NCI-H1417 treated with DMSO at 0.1 percent for 48 hours (cell line): ENCODE results near the gene BRD4.
A peak's percentile ranks its signal among the peaks of the same experiment; 100 is the strongest.
"Not testable (repeated sequence)": the region's sequence is repeated elsewhere in the genome, so short reads cannot be mapped to it uniquely, and the experiment has no call there.

ENCODE experiments used
- DNase-seq: peaks from one replicate; lab custom pipeline; 2025; lab: John Stamatoyannopoulos, UW

BRD4 gene

GRCh38 chr19:15332311-15332996 is at the start of gene BRD4:
BRD4 (minus strand) TSS chr19:15332539; CDS start chr19:15273099, 59,440 bp downstream.
- no peak for DNase-seq

GRCh38 chr19:15381864-15382263 is 49.5 kb upstream of the BRD4 start:
- no peak for DNase-seq

GRCh38 chr19:15381429-15381828 is 49.1 kb upstream of the BRD4 start:
- DNase-seq = no peak

GRCh38 chr19:15379999-15380647 is 47.8 kb upstream of the BRD4 start:
- DNase-seq = no peak

GRCh38 chr19:15379083-15379998 is 47.0 kb upstream of the BRD4 start, which contains the start of gene AKAP8:
AKAP8 (minus strand) TSS chr19:15379787; CDS start chr19:15379731, 56 bp downstream.
- DNase-seq = peak; percentile 96

- DNase-seq = no peak
Observed at GRCh38 chr19:15378534-15379082, 46.3 kb upstream of the BRD4 start.

GRCh38 chr19:15374796-15375440 is 42.6 kb upstream of the BRD4 start:
- no peak for DNase-seq

- no peak for DNase-seq
Observed at GRCh38 chr19:15374105-15374651, 41.8 kb upstream of the BRD4 start.

GRCh38 chr19:15373644-15374043 is 41.3 kb upstream of the BRD4 start:
- DNase-seq = no peak

GRCh38 chr19:15372891-15373301 is 40.6 kb upstream of the BRD4 start:
- DNase-seq = no peak

GRCh38 chr19:15372470-15372869 is 40.1 kb upstream of the BRD4 start:
- no peak for DNase-seq

GRCh38 chr19:15371786-15372380 is 39.5 kb upstream of the BRD4 start:
- no peak for DNase-seq

- DNase-seq = no peak
Observed at GRCh38 chr19:15371119-15371518, 38.8 kb upstream of the BRD4 start.

- DNase-seq = no peak
Observed at GRCh38 chr19:15369594-15369891, 37.2 kb upstream of the BRD4 start.

GRCh38 chr19:15368798-15369593 is 36.7 kb upstream of the BRD4 start:
- no peak for DNase-seq

GRCh38 chr19:15368051-15368632 is 35.8 kb upstream of the BRD4 start:
- DNase-seq = no peak

- no peak for DNase-seq
Observed at GRCh38 chr19:15367439-15367838, 35.1 kb upstream of the BRD4 start.

GRCh38 chr19:15365264-15365663 is 32.9 kb upstream of the BRD4 start:
- no peak for DNase-seq

- DNase-seq = not testable (repeated sequence)
Observed at GRCh38 chr19:15363791-15364190, 31.5 kb upstream of the BRD4 start.

- not testable (repeated sequence) for DNase-seq
Observed at GRCh38 chr19:15363048-15363447, 30.7 kb upstream of the BRD4 start.
